GM12874 (cell line): Measurements from ENCODE around the gene SKI.

ENCODE experiments used
- CTCF ChIP-seq: IDR thresholded peaks from 2 replicates; pipeline ENCODE4 v1.5.1; 2011; ENCODE audit warnings: low read depth, mild to moderate bottlenecking, control low read depth, low read length, moderate library complexity; ENCODE audit not compliant: insufficient read depth

SKI gene

GRCh38 chr1:2356911-2357845, 129.1 kb downstream of the SKI start:
- TF ChIP-seq CTCF: no peak

- no peak for TF ChIP-seq CTCF
Observed at GRCh38 chr1:2358072-2358471, 130.0 kb downstream of the SKI start.

GRCh38 chr1:2358651-2359640, 130.8 kb downstream of the SKI start:
- no peak for TF ChIP-seq CTCF
